EL (cell line): ENCODE data around the gene SHROOM1.
"Not testable (repeated sequence)": the region's sequence is repeated elsewhere in the genome, so short reads cannot be mapped to it uniquely, and the experiment has no call there.

Experiments
- DNase-seq: peaks from one replicate; pipeline ENCODE4 v3.0.0-alpha.2; 2016

The SHROOM1 gene

GRCh38 chr5:132823481-132824050 lies 6.9 kb downstream of the SHROOM1 start:
- DNase-seq: no peak

DNA sequence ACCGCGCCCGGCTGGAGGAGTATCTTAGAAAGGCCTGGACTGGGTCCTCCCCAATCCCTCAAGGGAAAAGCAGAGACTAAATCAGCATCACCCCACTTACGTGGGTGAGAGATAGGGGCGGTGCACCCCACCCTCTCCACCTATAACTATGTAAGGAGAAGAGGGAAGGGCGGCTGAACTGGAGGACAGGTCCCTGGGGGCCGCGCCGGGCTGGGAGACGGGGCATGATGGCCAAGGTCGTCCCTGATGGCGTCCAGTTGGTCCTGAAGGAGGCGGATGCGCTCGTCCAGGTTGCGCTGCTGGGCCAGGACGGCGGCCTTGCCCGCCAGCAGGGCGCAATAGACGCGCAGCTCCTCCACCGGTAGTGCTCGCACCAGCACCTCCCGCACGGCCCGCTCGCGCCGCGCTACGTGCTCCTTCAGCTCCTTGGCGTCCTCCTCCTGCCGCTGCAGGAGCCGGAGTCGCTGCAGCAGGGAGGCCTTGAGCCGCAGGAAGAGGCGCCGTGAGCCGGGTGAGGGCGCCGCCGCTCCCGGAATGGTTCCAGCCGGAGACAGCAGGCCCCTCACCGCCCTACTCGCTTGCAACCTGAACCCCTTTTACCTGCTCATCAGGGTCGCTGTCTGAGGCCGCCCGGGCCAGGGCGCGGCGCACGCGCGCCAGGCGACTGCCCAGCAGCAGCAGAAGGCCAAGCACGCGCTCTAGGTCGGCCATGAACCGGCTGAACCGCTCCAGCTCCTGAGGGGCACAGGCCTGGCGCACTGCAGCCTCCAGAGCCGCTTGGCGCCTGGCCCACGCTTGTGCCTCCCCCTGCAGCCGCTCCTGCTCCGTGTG lies 7.6 kb downstream of the SHROOM1 start:
- no peak for DNase-seq

- no peak for DNase-seq
Measured at GRCh38 chr5:132821791-132822190, 8.7 kb downstream of the SHROOM1 start.

GRCh38 chr5:132821350-132821749 lies 9.1 kb downstream of the SHROOM1 start:
- DNase-seq: no peak

- peak; percentile 87 for DNase-seq
Measured at GRCh38 chr5:132820162-132820754, 10.2 kb downstream of the SHROOM1 start.

DNA sequence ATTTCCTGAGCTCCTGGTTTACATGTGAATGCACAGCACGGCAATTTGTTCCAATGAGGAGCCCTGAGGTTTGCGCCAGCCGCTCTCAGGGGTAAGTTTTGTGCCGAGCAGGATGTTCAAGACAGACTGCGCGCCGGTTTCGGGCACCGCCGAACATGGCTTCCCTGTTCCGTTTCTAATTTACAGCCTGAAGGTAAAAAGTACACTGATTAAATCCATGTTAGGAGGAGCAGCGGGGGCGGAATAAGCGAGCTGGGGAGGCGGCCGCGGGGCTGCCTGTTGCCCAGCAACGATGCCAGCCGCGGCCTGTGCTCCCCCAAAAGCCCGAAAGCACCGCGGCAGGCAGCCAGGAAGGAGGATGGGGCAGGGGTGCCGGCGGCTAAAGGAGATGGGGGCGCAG lies 11.0 kb downstream of the SHROOM1 start:
- no peak for DNase-seq

- no peak for DNase-seq
Measured at GRCh38 chr5:132817011-132817410, 13.4 kb downstream of the SHROOM1 start.

GRCh38 chr5:132816554-132816953 lies 13.9 kb downstream of the SHROOM1 start:
- DNase-seq: no peak

DNA sequence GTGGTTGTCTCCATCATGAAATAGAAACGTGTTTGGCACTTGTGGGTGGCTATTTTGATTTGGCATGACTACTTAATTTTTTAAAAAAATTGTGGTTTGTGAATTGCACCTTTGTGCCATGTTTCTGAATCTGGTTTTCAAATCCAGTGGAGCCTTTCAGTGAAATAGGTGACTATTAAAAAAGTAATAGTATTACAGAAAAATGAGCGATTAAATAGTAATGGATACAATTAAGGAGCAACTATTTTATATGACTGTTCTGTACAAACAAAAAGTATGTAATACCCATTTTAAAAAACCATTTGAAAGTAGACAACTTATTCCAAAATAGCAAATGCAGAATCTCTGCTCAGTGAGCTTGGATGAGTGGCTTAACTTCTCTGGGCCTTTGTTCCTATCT lies 14.4 kb downstream of the SHROOM1 start:
- no peak for DNase-seq

DNA sequence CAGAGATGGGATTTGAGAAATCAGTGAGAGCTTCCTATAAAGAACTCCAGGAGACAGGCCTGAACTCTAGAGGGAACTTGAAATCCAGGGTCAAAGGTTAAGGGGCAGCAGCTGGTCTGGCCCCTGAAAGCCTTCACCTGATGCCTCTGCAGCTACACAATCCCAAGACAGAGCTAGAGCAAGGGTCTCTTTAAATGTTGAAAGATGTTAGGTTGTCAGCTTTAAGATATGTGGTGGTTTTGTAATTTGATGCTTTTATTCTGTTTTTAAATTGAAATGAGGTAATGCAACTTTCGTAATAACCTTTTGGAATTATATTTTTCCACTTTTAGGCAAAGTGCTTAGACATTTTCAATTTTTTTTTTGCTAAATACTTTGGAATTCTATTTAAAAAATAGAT lies 15.0 kb downstream of the SHROOM1 start:
- DNase-seq: no peak

DNA sequence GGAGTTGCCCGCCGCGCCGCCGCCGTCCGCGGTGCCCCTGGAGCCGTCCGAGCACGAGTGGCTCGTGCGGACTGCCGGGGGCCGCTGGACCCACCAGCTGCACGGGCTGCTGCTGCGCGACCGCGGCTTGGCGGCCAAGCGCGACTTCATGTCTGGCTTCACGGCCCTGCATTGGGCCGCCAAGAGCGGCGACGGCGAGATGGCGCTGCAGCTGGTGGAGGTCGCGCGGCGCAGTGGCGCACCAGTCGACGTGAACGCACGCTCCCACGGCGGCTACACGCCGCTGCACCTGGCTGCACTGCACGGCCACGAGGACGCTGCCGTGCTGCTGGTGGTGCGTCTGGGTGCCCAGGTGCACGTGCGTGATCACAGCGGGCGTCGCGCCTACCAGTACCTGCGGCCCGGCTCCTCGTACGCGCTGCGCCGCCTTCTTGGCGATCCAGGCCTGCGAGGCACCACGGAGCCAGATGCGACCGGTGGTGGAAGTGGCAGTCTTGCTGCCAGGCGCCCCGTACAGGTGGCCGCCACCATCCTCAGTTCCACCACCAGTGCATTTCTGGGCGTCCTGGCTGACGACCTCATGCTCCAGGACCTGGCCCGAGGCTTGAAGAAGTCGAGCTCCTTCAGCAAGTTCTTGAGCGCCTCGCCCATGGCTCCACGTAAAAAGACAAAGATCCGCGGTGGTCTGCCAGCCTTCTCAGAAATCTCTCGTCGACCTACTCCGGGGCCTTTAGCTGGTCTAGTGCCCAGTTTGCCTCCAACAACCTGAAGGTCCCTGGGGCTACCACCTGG lies 15.7 kb downstream of the SHROOM1 start:
- DNase-seq: no peak

- peak; percentile 43 for DNase-seq
Measured at GRCh38 chr5:132813599-132814502, 16.6 kb downstream of the SHROOM1 start.

GRCh38 chr5:132812781-132813598 lies 17.5 kb downstream of the SHROOM1 start, which contains the start of gene SOWAHA:
Gene SOWAHA, plus strand, starts transcription at chr5:132813302. Its CDS starts 320 bp downstream, at chr5:132813622.
- DNase-seq: no peak

- no peak for DNase-seq
Measured at GRCh38 chr5:132812123-132812765, 18.2 kb downstream of the SHROOM1 start.

GRCh38 chr5:132810605-132811004 lies 19.8 kb downstream of the SHROOM1 start:
- no peak for DNase-seq

GRCh38 chr5:132808866-132809265 lies 21.6 kb downstream of the SHROOM1 start:
- no peak for DNase-seq

DNA sequence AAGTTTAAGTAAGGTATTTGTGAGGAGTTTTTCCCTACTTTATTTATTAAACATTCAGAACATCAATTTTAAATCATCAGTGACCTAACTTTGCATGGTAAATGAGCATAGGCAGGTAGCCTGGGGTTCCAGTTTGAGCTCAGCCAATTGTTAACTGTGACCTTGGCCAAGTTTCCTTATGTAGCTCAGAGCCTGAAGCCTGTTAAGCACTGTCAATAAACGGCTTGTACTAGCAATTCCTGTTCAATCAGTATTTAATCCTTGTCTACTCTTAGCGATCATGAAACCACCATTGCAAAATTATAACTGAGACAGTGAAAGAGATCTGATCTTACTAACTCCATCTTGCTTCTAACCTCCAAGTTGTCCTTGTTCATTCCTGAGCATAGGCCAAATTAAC lies 22.0 kb downstream of the SHROOM1 start:
- DNase-seq: no peak

DNA sequence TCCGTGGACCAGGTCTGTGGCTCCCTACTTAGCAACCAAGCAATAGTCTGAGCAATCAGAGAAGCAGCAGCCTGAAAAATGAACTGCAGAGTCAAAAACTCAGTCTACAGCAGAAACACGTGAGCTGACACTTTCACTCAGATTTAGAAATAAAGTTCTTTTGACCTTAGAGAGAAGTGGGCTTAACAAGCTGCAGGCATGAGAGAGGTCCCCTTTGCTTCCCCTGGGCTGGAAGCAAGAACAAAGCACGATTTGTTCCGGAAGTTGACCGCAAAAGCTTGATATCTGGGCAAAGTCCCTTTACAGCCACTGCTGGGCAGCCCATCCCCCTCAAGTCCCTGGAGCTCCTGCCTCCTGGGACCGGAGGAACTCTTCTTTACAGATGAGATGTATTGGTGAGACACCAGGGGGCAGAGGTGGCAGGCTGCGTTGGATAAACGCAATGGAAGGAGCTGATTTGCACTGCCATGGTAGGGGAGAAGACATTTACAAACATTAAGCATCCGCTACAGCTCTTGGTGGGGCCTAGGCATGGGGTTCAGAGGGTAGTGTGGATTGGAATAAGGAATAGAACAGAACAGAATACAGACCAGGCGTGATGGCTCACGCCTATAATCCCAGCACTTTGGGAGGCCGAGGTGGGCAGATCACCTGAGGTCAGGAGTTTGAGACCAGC lies 23.1 kb downstream of the SHROOM1 start:
- DNase-seq: peak; percentile 46

DNA sequence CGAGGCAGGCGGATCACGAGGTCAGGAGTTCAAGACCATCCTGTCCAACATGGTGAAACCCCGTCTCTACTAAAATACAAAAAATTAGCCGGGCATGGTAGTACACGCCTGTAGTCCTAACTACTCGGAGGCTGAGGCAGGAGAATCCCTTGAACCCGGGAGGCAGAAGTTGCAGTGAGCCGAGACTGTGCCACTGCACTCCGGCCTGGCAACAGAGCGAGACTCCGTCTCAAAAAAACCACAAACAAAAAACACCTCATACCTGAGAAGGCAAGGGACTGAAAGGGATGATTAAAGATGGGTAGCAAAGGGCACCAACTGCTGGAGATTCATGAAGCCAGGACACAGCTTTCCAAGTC lies 23.7 kb downstream of the SHROOM1 start:
- DNase-seq: not testable (repeated sequence)

DNA sequence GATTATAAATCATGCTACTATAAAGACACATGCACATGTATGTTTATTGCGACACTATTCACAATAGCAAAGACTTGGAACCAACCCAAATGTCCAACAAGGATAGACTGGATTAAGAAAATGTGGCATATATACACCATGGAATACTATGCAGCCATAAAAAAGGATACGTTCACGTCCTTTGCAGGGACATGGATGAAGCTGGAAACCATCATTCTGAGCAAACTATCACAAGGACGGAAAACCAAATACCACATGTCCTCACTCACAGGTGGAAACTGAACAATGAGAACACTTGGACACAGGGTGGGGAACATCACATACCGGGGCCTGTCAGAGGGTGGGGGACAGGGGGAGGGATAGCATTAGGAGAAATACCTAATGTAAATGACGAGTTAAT lies 24.6 kb downstream of the SHROOM1 start:
- not testable (repeated sequence) for DNase-seq
